ENCODE measurements around the gene LRG1. TPM values are rescaled to one million over a fixed set of nuclear protein-coding genes. Genes with fewer than 3 reads are reported as not detected.

Gene LRG1
- under 1 TPM; 0.19 to 0.38 TPM for total RNA-seq

DNA sequence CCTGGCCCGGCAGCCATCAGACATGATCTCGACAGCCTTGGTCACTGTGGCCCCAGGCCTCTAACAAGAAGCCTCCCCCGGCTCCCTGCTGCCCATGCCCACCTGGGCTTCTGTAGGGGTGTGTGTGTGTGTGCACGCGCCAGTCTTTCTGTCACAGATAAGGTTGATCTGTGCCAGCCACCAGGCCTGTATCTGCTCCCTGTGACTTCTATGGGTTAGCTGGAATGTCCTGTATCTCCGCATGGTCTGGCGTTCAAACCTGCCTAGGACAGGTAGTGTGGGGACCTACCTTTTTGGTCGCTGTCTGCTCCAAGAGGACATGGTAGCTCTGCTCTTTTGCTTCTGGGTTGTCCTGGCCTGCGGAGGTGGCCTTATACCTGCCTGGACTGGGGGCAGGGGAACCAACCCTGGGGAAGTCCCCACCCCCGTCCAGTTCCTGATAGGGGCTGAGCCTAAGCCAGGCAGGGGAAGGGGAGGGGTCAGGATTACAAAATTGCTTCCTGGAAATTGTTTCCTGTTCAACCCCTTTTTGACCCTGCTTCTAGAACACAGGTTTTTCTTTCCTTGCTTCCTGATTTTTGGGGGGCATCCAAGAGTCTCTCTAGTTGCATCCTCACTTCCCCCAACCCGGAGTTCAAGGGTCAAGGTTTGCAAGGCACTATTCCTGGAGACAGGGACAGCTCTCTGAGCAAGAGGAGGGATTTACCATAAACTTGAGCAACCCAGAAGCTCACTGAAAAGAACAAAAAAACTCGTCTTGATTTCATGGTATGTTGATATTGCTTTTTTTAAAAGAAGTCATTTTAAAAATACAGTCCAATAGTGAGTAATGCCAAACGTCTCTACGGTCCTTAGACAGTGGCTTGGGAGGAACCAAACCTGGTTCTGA, at the start of gene LRG1:
LRG1 (minus strand) TSS at position 344 of the 889 bp plus-strand sequence; CDS start at position 321, 23 bp downstream.
- H3K4me3 Mint-ChIP-seq = peak within 1 kb of the TSS; percentile 68
- H3K36me3 Mint-ChIP-seq = no peaks in the 10 kb centered on the region
- peaks cover 23% of the 10 kb centered on the region for H3K27me3 Mint-ChIP-seq
- H3K9me3 Mint-ChIP-seq = no peaks in the 10 kb centered on the region
- DNase-seq = peak; percentile 27
- H3K27ac Mint-ChIP-seq = no peak within 1 kb of the TSS
- H3K4me1 Mint-ChIP-seq = peaks cover 11% of the 10 kb centered on the region

- H3K36me3 Mint-ChIP-seq = no peaks in the 10 kb centered on the region
- no peak overlapping the region for H3K27ac Mint-ChIP-seq
- no peak overlapping the region for H3K4me3 Mint-ChIP-seq
- DNase-seq = no peak
- peaks cover 54% of the 10 kb centered on the region for H3K27me3 Mint-ChIP-seq
- no peaks in the 10 kb centered on the region for H3K4me1 Mint-ChIP-seq
- no peaks in the 10 kb centered on the region for H3K9me3 Mint-ChIP-seq
Observed at GRCh38 chr19:4588291-4588761, 48.5 kb upstream of the LRG1 start.

- H3K9me3 Mint-ChIP-seq = no peaks in the 10 kb centered on the region
- H3K27ac Mint-ChIP-seq = no peak overlapping the region
- H3K4me1 Mint-ChIP-seq = no peaks in the 10 kb centered on the region
- H3K36me3 Mint-ChIP-seq = no peaks in the 10 kb centered on the region
- H3K27me3 Mint-ChIP-seq = peaks cover 53% of the 10 kb centered on the region
- DNase-seq = no peak
- no peak overlapping the region for H3K4me3 Mint-ChIP-seq
Observed at GRCh38 chr19:4587527-4587926, 47.7 kb upstream of the LRG1 start.

- no peak overlapping the region for H3K4me3 Mint-ChIP-seq
- no peaks in the 10 kb centered on the region for H3K36me3 Mint-ChIP-seq
- no peak overlapping the region for H3K27ac Mint-ChIP-seq
- no peaks in the 10 kb centered on the region for H3K9me3 Mint-ChIP-seq
- peaks cover 58% of the 10 kb centered on the region for H3K27me3 Mint-ChIP-seq
- no peak for DNase-seq
- H3K4me1 Mint-ChIP-seq = no peaks in the 10 kb centered on the region
Observed at GRCh38 chr19:4586691-4587090, 46.9 kb upstream of the LRG1 start.

- no peak for DNase-seq
- H3K4me3 Mint-ChIP-seq = no peak overlapping the region
- H3K27me3 Mint-ChIP-seq = peaks cover 55% of the 10 kb centered on the region
- no peak overlapping the region for H3K27ac Mint-ChIP-seq
- H3K36me3 Mint-ChIP-seq = no peaks in the 10 kb centered on the region
- H3K4me1 Mint-ChIP-seq = no peaks in the 10 kb centered on the region
- no peaks in the 10 kb centered on the region for H3K9me3 Mint-ChIP-seq
Observed at GRCh38 chr19:4586245-4586644, 46.4 kb upstream of the LRG1 start.

DNA sequence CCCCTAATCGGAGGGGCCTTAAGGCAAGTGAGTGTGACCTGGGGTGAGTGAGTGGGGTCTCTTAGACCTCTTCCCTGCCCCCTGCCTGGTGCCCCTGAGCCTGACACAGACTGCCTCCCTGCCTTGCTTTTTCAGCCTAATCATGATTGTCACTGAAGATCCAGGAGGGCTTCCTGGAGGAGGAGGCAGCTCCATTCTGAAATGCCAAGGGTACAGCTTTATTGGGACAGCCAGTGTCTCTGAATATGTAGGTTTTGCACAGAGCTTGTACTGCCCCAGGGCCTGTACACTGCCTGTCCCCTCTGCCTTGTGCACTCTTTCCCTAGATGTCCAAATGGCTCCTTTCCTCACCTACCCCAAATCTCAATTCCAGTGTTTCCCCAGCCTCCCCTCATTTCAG, 45.7 kb upstream of the LRG1 start:
- H3K4me3 Mint-ChIP-seq = no peak overlapping the region
- H3K27me3 Mint-ChIP-seq = peaks cover 52% of the 10 kb centered on the region
- H3K9me3 Mint-ChIP-seq = no peaks in the 10 kb centered on the region
- H3K36me3 Mint-ChIP-seq = no peaks in the 10 kb centered on the region
- no peak for DNase-seq
- no peak overlapping the region for H3K27ac Mint-ChIP-seq
- H3K4me1 Mint-ChIP-seq = no peaks in the 10 kb centered on the region

DNA sequence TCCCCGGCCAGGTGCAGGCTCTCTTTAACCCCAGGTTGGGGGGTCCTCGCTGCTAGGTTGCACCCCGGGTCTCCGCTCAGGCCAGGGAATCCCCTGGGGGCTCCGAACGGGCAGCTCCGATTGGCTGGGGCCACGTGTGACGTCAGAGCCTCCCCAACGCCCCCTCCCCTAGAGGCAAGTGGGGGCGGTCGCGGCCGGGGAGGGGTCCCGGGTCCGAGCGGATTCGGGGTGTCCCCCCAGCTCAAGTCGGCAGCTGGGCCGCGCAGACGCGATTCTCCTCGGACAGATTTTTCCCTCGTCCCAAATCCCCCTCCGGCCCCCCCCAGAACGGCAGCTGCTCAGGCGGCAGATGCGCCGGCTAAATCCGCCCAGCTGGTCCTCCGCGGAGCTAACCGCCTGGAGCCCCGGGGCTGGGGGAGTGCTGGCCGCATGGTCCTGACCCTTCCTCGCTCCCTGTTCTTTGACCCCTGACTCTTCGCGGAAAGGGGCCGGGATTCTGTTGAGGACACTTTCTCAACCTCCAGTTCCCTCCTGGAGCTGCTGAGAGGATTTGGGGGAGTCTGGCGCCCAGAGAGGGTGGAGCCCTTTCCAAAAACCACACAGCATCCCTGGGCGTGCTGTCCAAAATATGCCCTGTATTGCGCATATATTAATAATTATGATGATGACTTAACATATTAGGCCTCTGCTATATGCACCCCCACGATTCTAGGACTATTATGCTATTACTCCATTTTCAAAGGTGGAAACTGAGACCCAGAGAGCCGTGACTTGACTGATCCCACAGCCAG, 45.0 kb upstream of the LRG1 start:
- no peak for DNase-seq
- Mint-ChIP-seq H3K4me1 (no peaks in the 10 kb centered on the region), H3K9me3 (no peaks in the 10 kb centered on the region), H3K4me3 (no peak overlapping the region), H3K36me3 (no peaks in the 10 kb centered on the region), H3K27ac (no peak overlapping the region), H3K27me3 (peaks cover 52% of the 10 kb centered on the region)

GRCh38 chr19:4583961-4584669, 44.3 kb upstream of the LRG1 start:
- peaks cover 56% of the 10 kb centered on the region for H3K27me3 Mint-ChIP-seq
- no peak overlapping the region for H3K4me3 Mint-ChIP-seq
- no peaks in the 10 kb centered on the region for H3K4me1 Mint-ChIP-seq

GRCh38 chr19:4582980-4583842, 43.4 kb upstream of the LRG1 start:
- Mint-ChIP-seq H3K4me3 (no peak overlapping the region), H3K9me3 (no peaks in the 10 kb centered on the region), H3K27me3 (peaks cover 63% of the 10 kb centered on the region), H3K4me1 (no peaks in the 10 kb centered on the region), H3K36me3 (no peaks in the 10 kb centered on the region), H3K27ac (no peak overlapping the region)
- no peak for DNase-seq

More at GRCh38 chr19:4583961-4584669, 44.3 kb upstream of the LRG1 start:
- Mint-ChIP-seq H3K27ac (no peak overlapping the region), H3K36me3 (no peaks in the 10 kb centered on the region), H3K9me3 (no peaks in the 10 kb centered on the region)
- peak; percentile 45 for DNase-seq

DNA sequence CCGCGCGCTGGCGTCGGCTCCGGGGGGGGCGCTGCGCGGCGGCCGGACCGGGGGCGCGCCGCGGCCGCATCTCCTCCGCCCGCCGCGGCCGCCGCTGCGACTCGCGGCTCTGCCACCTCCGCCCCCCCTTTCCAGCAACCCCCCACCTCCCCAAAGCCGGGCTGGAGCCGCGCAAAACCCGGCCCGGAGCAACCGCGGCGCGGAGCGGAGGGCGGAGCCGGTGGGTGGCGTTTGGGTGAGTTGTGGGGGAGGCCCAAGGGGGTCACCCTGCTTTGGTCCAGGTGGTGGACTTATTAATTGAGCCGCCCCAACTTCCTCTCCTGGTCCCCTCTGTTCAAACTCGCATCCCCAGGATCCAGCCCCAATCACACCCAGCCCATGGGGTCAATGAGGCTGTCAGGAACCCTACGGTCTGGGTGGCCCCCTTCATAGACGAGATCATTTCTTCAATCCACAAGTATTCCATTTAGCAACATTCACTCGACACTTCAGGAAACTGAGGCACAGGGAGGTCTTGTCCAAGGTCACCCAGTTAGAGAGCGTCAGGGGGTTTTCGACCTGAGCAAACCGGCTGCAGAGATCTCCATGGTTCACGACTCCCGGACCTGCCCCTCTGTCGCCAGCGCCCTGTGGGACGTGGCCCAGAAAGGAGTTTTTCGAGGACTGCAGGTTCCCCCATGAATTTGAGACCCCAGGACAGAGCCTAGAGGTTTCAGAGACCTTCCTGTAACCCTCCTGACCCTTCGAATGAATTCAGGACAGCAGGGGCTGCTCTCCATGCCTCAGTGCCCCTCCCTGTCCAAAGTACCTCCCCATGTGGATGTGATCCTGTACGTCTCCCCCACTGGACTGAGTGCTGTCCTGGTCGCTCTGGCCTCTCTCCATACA, 42.1 kb upstream of the LRG1 start:
- Mint-ChIP-seq H3K27me3 (peaks cover 68% of the 10 kb centered on the region), H3K4me1 (no peaks in the 10 kb centered on the region), H3K4me3 (peak overlapping the region; percentile 56), H3K9me3 (no peaks in the 10 kb centered on the region), H3K27ac (no peak overlapping the region), H3K36me3 (no peaks in the 10 kb centered on the region)
- DNase-seq = peak; percentile 48

DNA sequence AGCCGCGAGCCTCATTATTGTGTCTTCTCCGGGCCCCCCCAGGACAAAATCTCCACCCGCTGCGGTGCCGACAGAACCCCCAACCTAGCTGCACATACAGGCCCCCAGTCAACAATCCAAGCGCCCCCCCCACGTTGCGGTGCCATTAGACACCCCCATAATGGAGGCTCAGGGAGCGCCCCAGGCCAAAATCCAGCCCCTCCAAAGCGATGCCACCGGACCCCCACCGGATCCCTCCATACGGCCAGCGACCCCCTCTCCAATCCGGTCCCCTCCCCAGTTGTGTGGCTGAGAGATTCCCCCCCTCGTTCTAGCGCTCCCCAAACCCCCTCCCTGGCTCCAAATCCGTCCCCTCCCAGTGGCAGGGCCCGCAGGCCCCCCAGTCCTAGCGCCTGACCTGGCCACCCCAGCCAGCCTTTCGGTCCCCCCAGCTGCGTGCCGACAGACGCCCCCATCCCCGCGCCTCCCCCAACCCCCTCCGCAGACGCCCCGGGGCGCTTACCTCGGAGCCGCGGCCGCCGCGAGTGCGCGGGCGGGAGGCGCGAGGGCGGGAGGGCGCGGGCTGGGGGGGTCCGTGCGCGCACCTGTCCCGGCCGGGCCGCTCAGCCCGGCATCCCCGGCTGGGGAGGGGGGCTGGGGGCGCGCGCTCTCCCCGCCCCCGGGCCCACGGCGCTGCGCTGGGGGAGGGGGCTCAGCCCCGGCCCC, 41.3 kb upstream of the LRG1 start:
- Mint-ChIP-seq H3K27ac (no peak overlapping the region), H3K36me3 (no peaks in the 10 kb centered on the region), H3K4me3 (no peak overlapping the region), H3K4me1 (no peaks in the 10 kb centered on the region), H3K9me3 (no peaks in the 10 kb centered on the region), H3K27me3 (peaks cover 76% of the 10 kb centered on the region)
- no peak for DNase-seq

DNA sequence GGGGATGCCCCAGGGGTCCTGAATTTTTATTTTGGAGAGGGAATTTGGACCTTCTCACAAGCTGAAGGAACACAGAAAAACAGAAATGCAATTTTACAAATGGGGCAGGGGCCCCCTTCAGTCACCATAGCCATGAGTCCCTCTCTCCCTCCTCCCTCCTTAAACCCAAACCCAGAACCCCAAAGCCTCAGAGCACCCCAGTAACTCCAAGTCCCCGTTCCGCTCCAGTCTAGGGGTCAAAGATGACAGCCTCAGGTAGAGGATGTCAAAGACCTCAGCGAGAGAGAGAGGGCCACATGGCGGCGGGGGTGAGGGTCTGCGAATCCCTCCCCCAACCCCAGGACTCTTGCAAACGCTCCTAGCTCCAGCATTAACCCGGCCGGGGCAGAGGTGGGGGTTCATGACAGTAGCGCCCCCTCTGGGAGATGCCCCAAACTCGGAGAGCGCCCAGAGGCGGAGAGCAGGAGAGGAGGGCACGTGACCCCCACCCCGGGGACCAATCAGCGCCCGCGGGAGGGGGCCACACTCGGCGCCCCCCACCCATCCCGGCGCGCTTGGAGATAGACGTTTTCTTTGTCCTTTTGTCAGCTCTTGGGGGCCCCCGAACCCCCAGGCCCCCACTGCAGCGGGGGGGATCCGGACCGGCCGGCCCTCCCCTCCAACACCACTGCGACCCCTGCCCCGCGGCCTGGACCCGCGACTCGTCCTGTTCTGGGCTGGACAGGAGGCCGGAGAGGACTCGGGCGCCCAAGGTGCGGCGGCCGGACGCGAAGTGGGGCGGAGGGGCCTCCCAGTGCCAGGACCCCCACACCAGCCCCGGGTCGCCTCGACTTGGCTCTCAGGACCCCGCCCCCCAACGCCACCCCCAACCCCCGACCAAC, 40.4 kb upstream of the LRG1 start:
- Mint-ChIP-seq H3K4me1 (no peaks in the 10 kb centered on the region), H3K4me3 (no peak overlapping the region), H3K36me3 (no peaks in the 10 kb centered on the region), H3K27me3 (peaks cover 76% of the 10 kb centered on the region), H3K9me3 (no peaks in the 10 kb centered on the region), H3K27ac (no peak overlapping the region)
- DNase-seq = no peak
